ENCODE data around the gene TMEM107.

GRCh38 chr17:8163978-8164814 lies 12.0 kb downstream of the TMEM107 start:
- no peak for TF ChIP-seq POLR2A (IDR thresholded peaks at IDR 0.05)
- TF ChIP-seq CTCF (IDR thresholded peaks at IDR 0.05): no peak
